Measurements from ENCODE around the gene NLRP3.

The NLRP3 gene

DNA sequence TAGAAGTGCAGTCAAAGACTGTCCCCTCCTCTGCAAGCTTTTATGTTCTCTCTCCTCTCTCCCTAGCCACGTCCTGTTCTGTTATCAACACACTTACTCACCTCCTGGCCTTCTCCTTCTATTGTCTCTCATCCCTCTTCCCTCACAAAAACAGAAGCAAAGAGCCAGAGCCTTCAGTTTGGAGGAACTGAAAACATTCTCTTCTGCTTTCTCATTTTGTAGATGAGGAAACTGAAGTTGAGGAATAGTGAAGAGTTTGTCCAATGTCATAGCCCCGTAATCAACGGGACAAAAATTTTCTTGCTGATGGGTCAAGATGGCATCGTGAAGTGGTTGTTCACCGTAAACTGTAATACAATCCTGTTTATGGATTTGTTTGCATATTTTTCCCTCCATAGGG, 1.9 kb downstream of the NLRP3 start:
- Histone ChIP-seq H3K4me1 (peaks cover 51 to 87% (median 72%) of the 10 kb centered on the region in 10 experiments), H3K36me3 (peaks cover 48 to 62% (median 58%) of the 10 kb centered on the region in 11 experiments), H3K27me3 (no peaks in the 10 kb centered on the region), H4K20me1 (peaks cover 37 to 65% (median 58%) of the 10 kb centered on the region in 11 experiments), H3K9me3 (replicated peaks in 1 of 11) (peaks cover 0 to 25% (median 20%) of the 10 kb centered on the region in 11 experiments; a peak in 15 of 22 replicates), H3K4me3 (peak overlapping the region; percentile 70 to 96 (median 87); a peak in 19 of 20 replicates), H3K27ac (peak overlapping the region; percentile 82 to 99 (median 97); a peak in 21 of 22 replicates), H3K9ac (peak overlapping the region; percentile 87 to 98 (median 95); a peak in 21 of 22 replicates), H3K4me2 (peak overlapping the region; percentile 83 to 99 (median 94))
- no peak for TF ChIP-seq Cebpa-rat (IDR thresholded peaks at IDR 0.05)

- Histone ChIP-seq H3K4me2 (peak overlapping the region; percentile 83 to 99 (median 94)), H3K9ac (peak overlapping the region in 9 of 11 experiments; percentile 60 to 98 (median 95); a peak in 16 of 22 replicates), H3K27me3 (no peaks in the 10 kb centered on the region), H3K36me3 (peaks cover 63 to 77% (median 73%) of the 10 kb centered on the region in 11 experiments), H3K9me3 (replicated peaks in 1 of 11) (peaks cover 0 to 25% (median 20%) of the 10 kb centered on the region in 11 experiments; a peak in 15 of 22 replicates), H3K4me3 (peak overlapping the region; percentile 70 to 96 (median 87); a peak in 19 of 20 replicates), H3K4me1 (peaks cover 51 to 81% (median 68%) of the 10 kb centered on the region in 10 experiments), H4K20me1 (peaks cover 52 to 80% (median 73%) of the 10 kb centered on the region in 11 experiments), H3K27ac (peak overlapping the region in 10 of 11 experiments; percentile 35 to 99 (median 97); a peak in 14 of 22 replicates)
- TF ChIP-seq Cebpa-rat (IDR thresholded peaks at IDR 0.05), result peak in 5 of 11 experiments; percentile 32 to 62 (median 45); a peak in 5 of 22 replicates
Measured at GRCh38 chr1:247419336-247419735, 3.4 kb downstream of the NLRP3 start.

- Histone ChIP-seq H3K36me3 (peaks cover 81 to 94% (median 90%) of the 10 kb centered on the region in 11 experiments), H3K4me3 (peak overlapping the region; percentile 70 to 96 (median 87); a peak in 19 of 20 replicates), H3K9me3 (replicated peaks in 1 of 11) (peaks cover 0 to 25% (median 20%) of the 10 kb centered on the region in 11 experiments; a peak in 15 of 22 replicates), H3K4me2 (peak overlapping the region; percentile 83 to 99 (median 94)), H3K27me3 (no peaks in the 10 kb centered on the region), H3K4me1 (peaks cover 56 to 85% (median 71%) of the 10 kb centered on the region in 10 experiments), H3K9ac (peak overlapping the region; percentile 51 to 98 (median 89); a peak in 20 of 22 replicates), H3K27ac (peak overlapping the region in 10 of 11 experiments; percentile 33 to 99 (median 96); a peak in 14 of 22 replicates), H4K20me1 (peaks cover 69 to 97% (median 90%) of the 10 kb centered on the region in 11 experiments)
- TF ChIP-seq Cebpa-rat (IDR thresholded peaks at IDR 0.05), result no peak
Measured at GRCh38 chr1:247421074-247421473, 5.1 kb downstream of the NLRP3 start.

GRCh38 chr1:247429496-247429895, 13.5 kb downstream of the NLRP3 start:
- Histone ChIP-seq H3K27me3 (no peaks in the 10 kb centered on the region), H3K27ac (peak overlapping the region in 7 of 11 experiments; percentile 13 to 47 (median 32); a peak in 8 of 22 replicates), H3K9ac (peak overlapping the region in 8 of 11 experiments; percentile 15 to 45 (median 35); a peak in 7 of 22 replicates), H3K4me1 (peaks cover 27 to 98% (median 94%) of the 10 kb centered on the region in 10 experiments), H3K9me3 (replicated peaks in 1 of 11) (no peaks in the 10 kb centered on the region), H3K36me3 (peaks cover 92 to 100% (median 96%) of the 10 kb centered on the region in 11 experiments), H3K4me3 (peak overlapping the region in 3 of 10 experiments; percentile 2 to 20 (median 13); a peak in 1 of 20 replicates), H3K4me2 (peak overlapping the region; percentile 31 to 76 (median 55); a peak in 20 of 22 replicates), H4K20me1 (peaks cover 95 to 100% (median 100%) of the 10 kb centered on the region in 11 experiments)
- no peak for TF ChIP-seq Cebpa-rat (IDR thresholded peaks at IDR 0.05)

DNA sequence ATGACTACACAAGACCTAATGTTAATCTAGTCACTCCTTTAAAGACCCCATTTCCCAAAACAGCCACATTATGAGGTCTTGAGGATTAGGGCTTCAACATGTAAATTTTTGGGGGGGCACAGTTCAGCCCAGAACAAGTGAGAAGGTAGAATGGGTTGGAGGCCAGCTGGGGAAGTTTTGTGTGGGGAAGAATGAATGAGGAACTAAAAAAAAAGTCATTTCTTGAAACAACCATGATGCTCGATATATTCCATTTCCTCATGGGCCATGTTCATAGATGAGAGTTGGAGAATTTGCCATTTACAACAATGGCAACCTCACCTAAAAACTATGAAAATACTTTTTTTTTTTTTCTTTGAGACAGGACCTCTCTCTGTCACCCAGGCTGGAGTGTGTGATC, 14.5 kb downstream of the NLRP3 start:
- Histone ChIP-seq H4K20me1 (peaks cover 92 to 100% (median 100%) of the 10 kb centered on the region in 11 experiments), H3K4me2 (peak overlapping the region in 6 of 11 experiments; percentile 41 to 76 (median 68); a peak in 11 of 22 replicates), H3K4me1 (peaks cover 30 to 98% (median 94%) of the 10 kb centered on the region in 10 experiments), H3K9me3 (replicated peaks in 1 of 11) (no peaks in the 10 kb centered on the region), H3K9ac (no peak overlapping the region), H3K27ac (peak overlapping the region in 3 of 11 experiments; percentile 14 to 32 (median 21); a peak in 3 of 22 replicates), H3K4me3 (no peak overlapping the region), H3K36me3 (peaks cover 91 to 100% (median 96%) of the 10 kb centered on the region in 11 experiments), H3K27me3 (no peaks in the 10 kb centered on the region)
- TF ChIP-seq Cebpa-rat (IDR thresholded peaks at IDR 0.05), result no peak

DNA sequence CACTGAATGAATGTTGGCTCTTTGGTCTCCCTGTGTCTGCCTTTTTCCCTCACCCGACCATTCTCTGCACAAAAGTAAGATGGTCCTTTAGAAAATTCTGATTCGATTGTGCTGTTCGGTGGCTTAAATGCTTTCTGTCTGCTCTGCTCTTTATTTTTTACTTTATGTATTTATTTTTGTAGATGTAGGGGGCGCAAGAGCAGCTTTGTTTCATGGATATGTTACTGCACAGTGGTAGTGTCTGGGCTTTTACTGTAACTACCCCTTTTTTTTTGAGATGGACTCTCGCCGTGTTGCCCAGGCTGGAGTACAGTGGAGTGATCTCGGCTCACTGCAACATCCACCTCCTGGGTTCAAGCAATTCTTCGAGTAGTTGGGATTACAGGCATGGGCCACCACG, 15.7 kb downstream of the NLRP3 start:
- peak overlapping the region in 1 of 11 experiments; percentile 14; a peak in 1 of 22 replicates for H3K27ac ChIP-seq
- H4K20me1 ChIP-seq, result peaks cover 92 to 100% (median 100%) of the 10 kb centered on the region in 11 experiments
- peak overlapping the region in 7 of 11 experiments; percentile 13 to 76 (median 65); a peak in 12 of 22 replicates for H3K4me2 ChIP-seq
- no peaks in the 10 kb centered on the region for H3K27me3 ChIP-seq
- no peak overlapping the region for H3K9ac ChIP-seq
- H3K4me1 ChIP-seq, result peaks cover 30 to 98% (median 94%) of the 10 kb centered on the region in 10 experiments
- no peak for TF ChIP-seq Cebpa-rat (IDR thresholded peaks at IDR 0.05)
- peak overlapping the region in 1 of 10 experiments; percentile 24; a peak in 1 of 20 replicates for H3K4me3 ChIP-seq
- H3K36me3 ChIP-seq, result peaks cover 91 to 100% (median 96%) of the 10 kb centered on the region in 11 experiments
- H3K9me3 ChIP-seq (replicated peaks in 1 of 11), result no peaks in the 10 kb centered on the region

- Histone ChIP-seq H4K20me1 (peaks cover 88 to 100% (median 100%) of the 10 kb centered on the region in 11 experiments), H3K27ac (peak overlapping the region in 3 of 11 experiments; percentile 16 to 69 (median 22); a peak in 4 of 22 replicates), H3K4me1 (peaks cover 30 to 99% (median 95%) of the 10 kb centered on the region in 10 experiments), H3K27me3 (no peaks in the 10 kb centered on the region), H3K36me3 (peaks cover 96 to 100% (median 99%) of the 10 kb centered on the region in 11 experiments), H3K9me3 (replicated peaks in 1 of 11) (peaks cover 0 to 4% (median 0%) of the 10 kb centered on the region in 11 experiments; a peak in 1 of 22 replicates), H3K4me2 (peak overlapping the region in 10 of 11 experiments; percentile 24 to 86 (median 76); a peak in 19 of 22 replicates), H3K9ac (peak overlapping the region in 1 of 11 experiments; percentile 8; a peak in 1 of 22 replicates), H3K4me3 (peak overlapping the region in 5 of 10 experiments; percentile 1 to 29 (median 7); a peak in 3 of 20 replicates)
- TF ChIP-seq Cebpa-rat (IDR thresholded peaks at IDR 0.05), result peak in 3 of 11 experiments; percentile 9 to 33 (median 27); a peak in 1 of 22 replicates
Measured at GRCh38 chr1:247434005-247434404, 18.0 kb downstream of the NLRP3 start.

- peak overlapping the region; percentile 24 to 86 (median 74) for H3K4me2 ChIP-seq
- peak overlapping the region in 9 of 11 experiments; percentile 33 to 69 (median 60); a peak in 19 of 22 replicates for H3K27ac ChIP-seq
- peak in 10 of 11 experiments; percentile 17 to 85 (median 66); a peak in 14 of 22 replicates for TF ChIP-seq Cebpa-rat (IDR thresholded peaks at IDR 0.05)
- H4K20me1 ChIP-seq, result peaks cover 84 to 100% (median 100%) of the 10 kb centered on the region in 11 experiments
- H3K4me3 ChIP-seq, result peak overlapping the region in 6 of 10 experiments; percentile 1 to 25 (median 12); a peak in 4 of 20 replicates
- H3K36me3 ChIP-seq, result peaks cover 97 to 100% (median 99%) of the 10 kb centered on the region in 11 experiments
- H3K27me3 ChIP-seq, result no peaks in the 10 kb centered on the region
- H3K9me3 ChIP-seq (replicated peaks in 1 of 11), result peaks cover 0 to 4% (median 0%) of the 10 kb centered on the region in 11 experiments; a peak in 1 of 22 replicates
- peak overlapping the region in 2 of 11 experiments; percentile 6 to 9; a peak in 3 of 22 replicates for H3K9ac ChIP-seq
- H3K4me1 ChIP-seq, result peaks cover 18 to 99% (median 90%) of the 10 kb centered on the region in 10 experiments
Measured at GRCh38 chr1:247435030-247435758, 19.2 kb downstream of the NLRP3 start.

All from BLaER1 treated with 17β-estradiol and CSF1 and Interleukin-3, amounts not matched to agents 10 nM and 100 nM (cell line).